ENCODE results near the gene RELL1.

Gene RELL1

DNA sequence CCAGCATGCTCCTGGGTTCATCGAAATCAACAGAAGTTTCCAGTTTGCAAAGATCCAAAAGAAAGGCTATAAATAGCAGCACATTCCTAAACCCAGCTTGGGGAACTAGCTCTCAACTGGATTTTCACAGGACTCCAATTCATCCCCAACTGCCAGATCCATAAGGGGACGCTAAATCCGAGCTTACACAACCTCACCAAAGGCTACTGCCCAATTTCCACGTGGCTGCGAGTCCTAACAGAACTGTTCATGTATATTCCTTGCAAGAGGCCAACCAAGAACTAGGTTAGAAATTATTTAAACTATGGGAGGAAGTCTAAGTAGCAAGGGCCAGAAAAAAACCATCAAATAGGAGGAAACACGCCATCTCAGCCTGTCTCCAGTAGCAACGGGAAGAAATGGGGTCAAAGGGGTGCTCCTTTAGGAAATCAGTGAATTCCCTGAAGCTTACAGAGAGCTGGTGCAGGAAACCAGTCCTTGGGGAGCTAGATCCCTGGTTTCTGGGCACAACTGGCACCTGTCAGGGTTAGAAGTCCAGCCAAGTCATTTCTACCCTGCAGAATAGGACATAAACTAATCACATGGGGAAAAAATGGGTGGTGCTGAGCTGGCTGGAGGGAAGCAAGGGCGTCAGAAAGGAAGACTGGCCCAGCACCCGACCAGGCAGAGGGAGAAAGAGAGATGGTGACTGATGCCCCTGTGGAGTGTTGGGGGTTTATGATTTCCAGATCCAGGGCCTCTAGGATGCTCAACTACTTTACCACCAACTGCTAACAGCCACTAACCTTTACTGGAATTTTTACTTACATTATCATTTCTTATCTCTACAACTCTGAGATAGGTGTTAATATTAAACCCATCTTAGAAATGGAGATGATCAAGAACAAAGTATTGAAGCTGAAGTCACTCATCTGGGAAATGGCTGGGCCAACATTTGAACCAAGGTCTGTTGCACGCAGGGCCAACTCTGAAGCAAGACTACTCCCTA is 20.5 kb downstream of the RELL1 start:
- no peak for DNase-seq (ENCODE audit: low read depth in 2 of 2)

DNA sequence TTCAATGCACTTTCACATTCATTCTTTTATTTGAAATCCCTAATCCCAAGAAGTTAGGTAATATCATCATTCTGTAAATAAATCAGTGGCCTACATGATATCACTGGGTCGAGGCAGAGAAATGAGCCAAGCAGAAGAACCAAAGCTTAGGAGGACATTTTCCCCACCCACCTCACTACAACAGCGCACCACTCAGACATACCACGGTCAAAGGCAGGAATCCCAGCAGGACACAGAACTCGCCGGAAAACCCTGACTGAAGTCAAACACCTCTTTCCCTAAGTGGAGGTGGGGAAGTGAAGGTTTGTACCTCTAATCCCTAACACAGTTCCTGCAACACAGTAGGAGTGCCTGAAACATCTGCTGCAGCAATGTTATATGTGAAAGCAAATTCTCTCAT is 21.5 kb downstream of the RELL1 start:
- DNase-seq (ENCODE audit: low read depth in 2 of 2), result no peak

DNA sequence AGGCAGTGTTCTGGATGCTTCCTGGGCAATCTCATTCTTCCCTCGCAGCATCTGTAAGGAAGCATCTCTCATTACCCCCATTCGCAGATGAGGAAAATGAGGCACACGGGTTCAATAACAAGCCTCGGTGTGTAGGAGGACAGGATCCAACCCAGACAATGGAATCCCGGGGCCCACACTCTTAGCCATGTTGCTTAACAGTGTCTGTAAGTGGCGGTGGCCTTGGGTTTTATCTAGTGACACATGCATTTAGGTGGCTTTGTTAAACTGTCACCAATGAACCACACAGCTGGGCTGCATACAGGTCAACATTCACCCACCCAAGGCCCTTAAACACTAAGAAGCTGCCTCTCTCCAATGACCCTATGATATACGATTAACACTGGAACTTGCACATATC is 22.6 kb downstream of the RELL1 start:
- DNase-seq (ENCODE audit: low read depth in 2 of 2), result no peak

DNA sequence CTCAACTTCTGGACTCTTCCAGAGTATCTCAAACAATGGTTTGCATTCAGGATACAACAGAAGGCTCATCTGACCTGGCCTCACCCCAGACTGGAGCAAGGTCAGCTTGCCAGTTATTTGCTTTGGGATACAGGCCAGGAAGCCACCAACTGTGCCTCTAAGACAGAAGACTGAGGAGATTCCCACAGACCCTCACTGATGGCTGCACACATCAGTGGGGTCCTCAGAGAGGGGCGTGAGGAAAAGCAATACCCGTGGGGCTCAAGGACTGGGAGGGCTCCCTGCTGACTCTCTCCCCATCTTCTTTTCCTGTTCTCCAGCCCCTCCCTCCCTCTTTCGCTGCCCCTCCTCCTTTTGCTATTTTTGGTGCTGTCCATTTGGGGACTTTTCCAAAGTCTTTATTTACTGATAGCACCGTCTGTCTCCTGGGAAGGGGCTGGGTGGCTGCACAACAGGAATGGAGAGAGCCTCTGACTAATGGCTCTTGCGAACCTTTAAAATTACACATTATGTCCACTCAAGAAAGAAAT is 23.2 kb downstream of the RELL1 start:
- DNase-seq (ENCODE audit: low read depth in 2 of 2), result no peak

DNA sequence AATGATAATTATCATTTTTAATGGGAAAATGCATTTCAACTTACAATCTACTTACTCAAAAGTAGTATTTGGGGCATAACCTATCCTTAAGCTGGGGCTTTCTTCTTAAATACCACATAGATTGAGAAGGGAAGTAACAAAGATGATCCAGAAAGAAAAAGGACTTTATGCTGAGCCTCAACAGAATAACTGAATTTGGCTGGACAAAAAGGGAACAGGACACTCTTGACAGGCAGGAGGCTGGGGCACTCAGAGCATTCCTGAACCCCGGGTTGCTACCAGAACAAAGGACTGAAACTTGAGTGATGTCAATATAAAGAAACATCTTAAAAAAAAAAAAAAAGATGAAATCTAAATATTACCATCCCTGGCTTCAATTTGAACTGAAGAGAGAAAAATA is 23.9 kb downstream of the RELL1 start:
- no peak for DNase-seq (ENCODE audit: low read depth in 2 of 2)

DNA sequence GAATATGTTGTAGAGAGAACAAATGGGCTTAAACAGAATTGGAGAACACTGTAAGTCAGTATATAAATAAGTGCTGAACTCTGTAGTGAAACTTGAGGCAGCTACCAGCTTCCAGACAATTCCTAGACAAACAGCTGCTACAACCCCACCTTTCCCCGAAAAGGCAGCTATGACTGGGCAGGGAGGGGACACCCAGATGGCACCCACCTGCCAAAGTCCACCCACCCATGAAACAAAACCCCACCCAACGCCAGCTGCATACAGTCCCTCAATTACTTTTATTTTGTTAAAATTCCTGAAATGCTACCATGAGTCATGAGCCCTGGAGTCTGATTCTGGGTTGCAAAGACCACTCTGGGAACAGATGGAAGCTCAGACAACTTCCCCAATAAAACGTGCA is 24.4 kb downstream of the RELL1 start:
- no peak for DNase-seq (ENCODE audit: low read depth in 2 of 2)

DNA sequence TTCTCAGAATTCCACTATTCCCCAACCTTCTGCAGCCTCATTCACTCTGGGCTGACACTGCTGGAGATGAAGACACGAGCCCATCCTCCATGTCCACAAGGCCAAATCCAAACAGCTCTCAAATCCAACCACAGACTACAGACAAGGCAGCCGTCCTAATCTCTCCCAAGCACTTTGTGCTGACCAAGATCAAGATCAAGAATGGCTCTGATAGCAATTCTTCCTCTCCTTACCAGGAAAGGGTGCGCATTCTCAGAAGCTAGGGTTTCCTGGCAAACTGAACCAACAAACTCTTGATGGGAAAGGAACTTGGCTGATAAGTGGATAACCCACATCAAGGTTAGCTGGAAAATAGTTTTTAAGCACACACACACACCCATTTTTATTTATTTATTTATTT is 26.5 kb downstream of the RELL1 start:
- no peak for DNase-seq (ENCODE audit: low read depth in 2 of 2)

DNA sequence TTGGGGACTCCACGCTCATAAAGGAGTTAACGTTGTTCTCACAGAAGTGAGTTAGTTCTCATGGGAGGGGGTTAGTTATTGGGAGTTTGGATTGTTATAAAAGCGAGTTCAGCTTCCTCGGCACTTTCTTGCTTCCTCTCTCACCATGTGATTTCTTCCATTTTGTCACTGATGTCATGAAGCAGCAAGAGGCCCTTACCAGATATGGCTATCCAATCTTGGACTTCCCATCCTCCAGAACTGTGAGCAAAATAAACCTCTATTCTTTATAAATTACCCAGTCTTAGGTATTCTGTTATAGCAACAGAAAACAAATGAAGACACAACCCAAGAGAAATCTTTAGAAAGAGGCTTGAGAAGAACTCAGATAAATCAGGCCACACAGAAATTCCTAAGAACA is 29.5 kb downstream of the RELL1 start:
- no peak for DNase-seq (ENCODE audit: low read depth in 2 of 2)

DNA sequence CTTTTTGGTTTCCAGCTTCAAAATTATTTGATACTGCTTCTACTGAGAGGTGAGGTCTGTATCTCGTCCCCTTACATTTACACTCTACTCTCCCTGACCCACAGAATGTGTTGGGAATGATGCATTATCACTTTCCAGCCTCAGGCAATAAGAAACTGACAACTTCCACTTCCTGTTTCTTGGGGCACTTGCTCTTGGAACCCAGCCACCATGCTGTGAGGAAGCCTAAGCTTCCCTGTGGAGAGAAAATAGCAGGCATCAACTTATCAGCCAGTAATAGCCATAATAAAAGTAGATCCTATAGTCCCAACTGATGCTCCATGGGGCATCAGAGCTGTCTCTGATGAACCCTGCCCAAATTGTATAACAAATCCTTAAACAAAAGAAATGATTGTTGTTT is 32.6 kb downstream of the RELL1 start:
- DNase-seq (ENCODE audit: low read depth in 2 of 2), result no peak

DNA sequence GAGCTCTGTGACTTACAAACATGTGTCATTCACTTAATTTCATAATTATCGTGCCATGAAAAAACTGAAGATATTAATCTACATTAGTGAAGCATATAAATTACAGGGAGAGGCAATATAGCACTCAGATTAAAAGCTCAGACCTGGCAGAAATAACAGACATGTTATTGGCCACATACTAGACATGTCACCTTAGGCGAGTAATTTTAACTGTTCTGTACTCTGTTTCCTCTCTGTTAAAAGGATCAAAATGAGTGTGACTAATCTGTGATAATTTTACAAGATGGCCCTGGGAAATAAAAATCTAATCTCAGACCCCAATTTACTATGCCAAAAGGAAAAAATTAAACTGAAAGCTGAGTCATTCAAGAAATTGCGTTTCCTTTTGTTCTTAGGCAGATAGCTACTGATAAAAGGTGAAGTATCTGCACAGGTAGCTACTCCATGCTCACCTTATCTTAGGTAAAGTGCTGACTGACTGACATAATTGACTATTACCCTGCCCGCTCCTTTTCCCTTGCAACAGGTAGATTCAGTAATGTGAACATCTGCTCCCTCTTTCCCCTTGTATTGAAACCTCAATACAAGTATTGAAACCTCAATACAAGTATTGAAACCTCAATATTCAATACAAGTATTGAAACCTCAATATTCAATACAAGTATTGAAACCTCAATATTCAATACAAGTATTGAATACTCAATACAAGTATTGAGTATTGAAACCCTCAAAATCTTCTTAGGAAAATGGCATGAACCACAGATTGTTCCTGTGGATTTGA is 33.2 kb downstream of the RELL1 start:
- no peak for DNase-seq (ENCODE audit: low read depth in 2 of 2)

DNA sequence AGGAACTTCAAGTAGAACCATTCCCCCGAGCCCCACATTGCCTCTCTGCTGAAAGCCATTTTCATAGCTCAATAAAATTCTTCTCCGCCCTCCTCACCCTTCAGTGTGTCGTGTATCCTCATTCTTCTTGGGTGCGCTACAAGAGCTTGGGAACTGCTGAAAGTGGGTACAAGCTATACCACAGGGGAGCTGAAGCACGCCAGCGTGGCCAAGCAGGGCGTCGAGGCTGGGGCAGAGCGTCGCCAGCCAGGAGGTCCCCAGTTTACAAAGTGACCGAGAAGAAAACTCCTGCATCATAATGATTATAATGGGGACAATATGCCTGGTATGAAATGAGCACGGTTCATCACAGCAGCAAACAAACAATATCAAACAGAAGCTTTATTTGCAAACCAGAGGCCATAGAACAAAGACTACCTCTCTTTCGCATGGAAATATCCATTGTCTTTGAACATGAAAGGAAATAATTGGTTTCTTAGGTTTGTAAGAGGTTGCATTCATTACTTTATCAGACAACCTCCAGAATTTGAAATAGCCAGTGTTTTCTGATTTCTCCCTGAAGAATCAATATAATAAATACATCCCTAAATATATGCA is 34.3 kb downstream of the RELL1 start:
- DNase-seq (ENCODE audit: low read depth in 2 of 2), result no peak

DNA sequence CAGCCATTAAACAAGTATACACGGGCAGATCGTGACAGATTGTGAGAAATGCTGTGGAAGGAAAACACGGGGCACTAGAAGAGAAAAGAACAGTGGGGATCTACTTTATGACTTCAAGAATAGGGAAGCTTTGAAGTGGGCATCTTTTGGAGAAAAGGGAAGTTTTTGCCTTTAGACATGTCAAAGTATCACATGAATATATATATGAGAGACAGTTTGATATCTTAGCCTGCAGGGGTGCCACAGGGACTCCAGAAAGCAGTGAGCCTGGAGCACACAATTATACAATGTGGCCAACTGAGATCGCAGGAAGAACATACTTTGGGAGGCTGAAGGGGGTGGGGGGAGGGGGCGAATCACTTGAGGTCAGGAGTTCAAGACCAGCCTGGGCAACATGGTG is 35.7 kb downstream of the RELL1 start:
- no peak for DNase-seq (ENCODE audit: low read depth in 2 of 2)

DNA sequence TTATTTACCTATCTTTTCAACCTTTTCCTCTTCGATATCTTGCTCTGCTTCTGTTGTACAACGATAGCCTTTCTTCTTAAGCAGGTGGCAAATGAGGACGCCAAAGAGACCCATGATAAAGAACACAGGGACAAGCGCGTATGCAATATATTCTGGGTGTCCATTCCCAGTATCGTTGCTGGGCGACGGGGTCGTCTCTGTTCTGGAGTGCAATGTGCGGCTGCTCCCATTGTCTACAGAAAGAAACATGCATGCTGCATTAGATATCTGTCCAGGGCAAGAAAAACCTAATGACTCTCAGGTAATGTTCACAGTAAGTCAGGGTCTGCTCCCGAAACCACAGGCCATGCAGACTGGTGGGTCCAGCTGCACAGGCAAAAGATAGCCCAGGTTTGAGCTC is 36.9 kb downstream of the RELL1 start:
- no peak for DNase-seq (ENCODE audit: low read depth in 2 of 2)

DNA sequence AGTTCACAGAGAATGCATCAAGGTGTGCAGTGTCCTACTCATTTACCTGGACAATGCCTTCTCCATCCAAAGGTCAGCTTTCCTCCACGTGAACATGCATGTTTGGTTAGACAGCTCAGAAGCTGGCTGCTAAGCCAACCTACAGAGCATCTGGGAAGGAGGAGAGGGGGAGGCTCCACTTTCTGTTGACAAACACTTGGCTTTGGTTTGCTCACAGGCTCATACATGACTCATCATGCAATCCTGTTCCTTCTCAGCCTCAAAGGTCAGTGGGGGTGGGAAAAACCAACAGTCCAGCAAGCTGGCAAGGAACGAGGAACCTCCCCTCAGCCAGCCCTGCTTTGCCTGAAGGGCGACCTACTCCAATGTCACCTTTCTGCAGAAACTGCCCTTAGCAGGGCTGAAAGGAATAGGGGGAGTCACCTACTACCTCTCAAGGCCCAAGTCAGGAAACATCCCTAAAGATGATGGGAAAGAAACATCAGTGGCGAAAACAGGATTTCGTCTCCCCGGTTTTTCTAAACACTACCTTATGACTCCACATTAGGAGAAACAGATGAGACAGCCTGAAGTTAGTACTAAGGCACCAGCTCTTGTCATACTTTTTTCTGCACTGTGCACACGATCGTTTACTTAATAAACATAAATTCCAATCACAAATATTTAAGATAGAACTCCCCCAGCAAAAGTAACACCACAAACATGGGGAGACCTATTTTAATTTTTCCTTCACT is 37.9 kb downstream of the RELL1 start:
- DNase-seq (ENCODE audit: low read depth in 2 of 2), result no peak

DNA sequence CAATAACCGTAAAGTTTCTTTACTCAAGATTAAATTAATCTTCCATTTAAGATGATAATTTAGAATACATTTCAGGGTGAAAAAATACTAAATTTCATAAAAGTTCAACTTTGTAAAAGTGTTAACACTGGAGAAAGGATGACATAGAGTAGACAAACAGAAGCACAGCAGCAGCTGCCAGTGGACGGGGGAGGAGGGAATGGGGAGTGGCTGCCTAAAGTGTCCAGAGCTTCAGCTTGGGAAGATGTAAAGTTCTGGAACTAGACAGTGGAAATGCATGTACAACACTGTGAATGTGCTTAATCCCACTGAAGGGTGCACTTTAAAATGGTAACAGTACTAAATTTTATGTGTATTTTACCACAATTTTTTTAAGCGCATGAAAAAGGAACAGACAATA is 39.9 kb downstream of the RELL1 start:
- no peak for DNase-seq (ENCODE audit: low read depth in 2 of 2)

DNA sequence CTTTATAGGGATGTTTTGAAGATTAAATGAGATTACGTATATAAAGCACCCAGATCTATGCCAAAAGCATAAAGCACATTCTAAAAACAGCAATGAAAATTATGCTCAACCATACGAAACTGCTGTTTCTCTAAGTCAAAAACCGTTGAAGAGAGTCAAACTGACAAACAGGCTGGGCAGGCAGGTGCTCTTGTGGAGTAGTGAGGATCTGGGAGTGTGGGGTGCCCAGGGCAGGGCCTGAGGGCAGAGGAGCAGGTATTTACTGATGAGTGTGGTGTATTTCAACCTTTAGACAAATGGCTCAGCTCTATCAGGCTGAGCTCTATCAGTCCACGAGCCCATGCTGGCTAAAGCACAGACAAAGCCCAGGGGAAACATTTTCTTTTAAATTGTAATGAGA is 40.4 kb downstream of the RELL1 start:
- no peak for DNase-seq (ENCODE audit: low read depth in 2 of 2)

DNA sequence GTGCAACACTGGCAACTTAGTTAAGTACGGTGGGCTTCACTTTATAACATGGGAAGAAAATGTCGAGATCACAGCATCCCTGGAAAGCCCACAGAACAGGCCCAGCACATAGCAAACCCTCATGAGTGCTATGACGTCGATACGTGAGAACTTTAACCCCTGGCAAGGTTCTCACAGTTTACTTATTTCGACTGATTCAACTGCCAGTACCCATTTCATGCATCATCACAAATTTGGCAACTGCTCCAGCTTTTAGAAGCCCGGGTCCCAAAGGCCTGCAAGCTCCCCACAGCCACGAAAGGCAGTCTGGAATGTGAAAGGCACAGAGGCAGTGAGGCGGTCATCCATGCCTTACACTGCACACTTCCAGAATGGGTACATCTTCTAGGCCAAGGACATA is 41.2 kb downstream of the RELL1 start:
- DNase-seq (ENCODE audit: low read depth in 2 of 2), result no peak

DNA sequence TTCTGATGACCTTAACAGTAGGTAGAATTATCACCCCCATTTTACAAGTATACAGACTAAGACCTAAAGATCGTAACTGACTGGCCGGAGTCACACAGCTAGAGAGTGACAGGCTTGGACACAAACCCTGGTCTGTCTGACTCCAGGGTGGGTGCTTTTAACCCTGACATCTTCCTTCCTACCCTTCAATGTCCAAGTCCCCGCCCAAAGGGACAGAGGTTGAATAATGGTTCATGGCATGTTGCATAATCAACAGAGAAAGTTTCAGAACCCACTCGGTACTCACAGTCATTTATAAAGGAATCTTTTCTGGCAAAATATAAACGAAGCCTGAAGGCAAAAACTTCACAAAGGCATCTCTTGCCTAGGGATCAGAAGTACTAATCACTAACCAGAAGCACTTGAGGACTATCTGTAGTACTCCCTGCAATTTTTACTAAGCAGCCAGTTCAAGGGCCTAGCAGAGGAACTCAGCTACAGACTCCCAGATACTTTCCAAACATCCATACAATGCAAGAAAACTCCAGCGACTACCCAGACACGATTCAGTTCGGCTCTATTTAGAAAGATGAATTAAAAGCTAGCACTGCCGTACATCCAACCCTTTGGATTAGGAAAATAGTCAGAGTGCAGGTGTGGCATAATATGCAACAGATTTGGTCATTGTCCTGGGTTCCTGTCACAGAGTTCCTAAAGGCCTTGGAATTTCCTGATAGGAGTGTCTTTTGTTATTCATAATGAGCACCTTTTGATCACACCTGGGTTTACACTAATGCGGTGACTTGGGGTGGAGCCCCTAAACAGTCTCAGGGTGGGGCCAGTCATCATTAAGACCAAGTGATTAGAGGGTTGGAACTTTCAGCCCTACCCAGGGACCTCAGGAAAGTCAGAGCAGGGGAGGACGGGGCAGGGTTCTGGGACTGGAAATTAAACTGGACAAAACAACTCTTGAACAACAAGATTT is 44.0 kb downstream of the RELL1 start:
- DNase-seq (ENCODE audit: low read depth in 2 of 2), result no peak

DNA sequence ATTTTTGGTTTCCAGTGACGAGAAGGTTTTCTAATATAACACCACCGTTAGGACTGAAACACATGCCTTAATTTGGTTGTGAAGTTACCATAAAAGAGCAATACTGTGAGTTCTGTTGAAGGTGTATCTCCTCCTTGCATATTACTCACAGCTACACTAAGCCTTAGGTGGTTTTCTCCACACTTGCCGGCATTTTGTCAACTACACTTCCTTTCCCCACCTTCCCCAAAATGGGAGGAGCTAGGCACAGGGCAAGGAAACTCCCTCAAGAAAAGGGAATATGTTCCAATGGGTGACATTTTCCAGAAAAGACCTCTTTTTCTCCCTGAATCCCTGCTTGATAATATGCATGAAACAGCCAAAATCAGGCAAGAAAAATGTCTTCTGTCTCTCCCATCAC is 44.8 kb downstream of the RELL1 start:
- DNase-seq (ENCODE audit: low read depth in 2 of 2), result no peak

DNA sequence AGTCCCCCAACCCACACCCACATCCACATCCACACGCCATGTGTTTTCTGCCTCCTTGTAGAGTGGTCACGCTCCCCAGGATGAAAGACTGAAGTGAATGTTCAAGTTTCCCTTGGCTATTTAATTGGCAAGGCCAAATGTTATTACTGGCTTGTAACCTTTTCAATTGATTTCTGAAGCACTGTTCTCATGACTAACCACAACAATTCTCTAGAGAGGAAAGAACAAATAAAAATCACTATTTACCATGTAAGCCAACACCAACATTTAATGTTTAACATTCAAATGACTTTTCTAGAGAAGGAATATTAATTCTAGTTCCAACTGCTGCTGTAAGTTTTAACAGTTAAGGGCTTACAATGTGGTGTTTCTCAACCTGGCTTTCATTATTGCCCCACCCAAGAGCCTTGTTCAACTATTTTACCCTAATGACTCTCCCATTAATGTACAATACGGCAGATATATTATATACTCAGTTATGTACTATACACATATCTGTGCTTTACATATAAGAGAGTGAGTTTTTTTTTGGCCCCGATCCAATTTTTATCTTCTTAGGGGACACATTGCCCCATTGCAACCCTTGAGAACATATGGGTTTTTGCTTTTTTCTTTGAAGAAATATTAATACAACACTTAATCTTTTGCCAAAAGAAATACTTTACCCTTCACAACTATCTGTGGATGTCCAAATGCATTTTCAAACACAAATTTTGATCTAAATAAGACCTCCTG is 46.5 kb downstream of the RELL1 start:
- DNase-seq (ENCODE audit: low read depth in 2 of 2), result no peak
